MCF 10A (cell line): ENCODE data around the gene GFOD1. TPM values are rescaled to one million over a fixed set of nuclear protein-coding genes. Genes with fewer than 3 reads are reported as not detected.

Experiments
- BruUV-seq: library from RNA; stranded (reverse); fragments of 400-500 nt; replicated peaks from 2 replicates; lab custom pipeline; 2021; lab: Mats Ljungman, UMichigan
- CTCF ChIA-PET: fragments of 300-600 bp; sonication (Branson Sonifier 250); formaldehyde crosslinking; extraction: SDS; loops from one replicate; lab custom pipeline; 2021; ENCODE audit warnings: antibody characterized with exemption, inconsistent platforms; lab: Yijun Ruan, JAX
- POLR2A ChIA-PET: fragments of 300-600, 350-650 bp; sonication (Branson Sonifier 250); formaldehyde crosslinking; extraction: SDS; loops from one replicate; lab custom pipeline; 2020; ENCODE audit warnings: antibody characterized with exemption, inconsistent platforms; lab: Yijun Ruan, JAX
- DNase-seq: peaks from one replicate; pipeline ENCODE4 v3.0.0-alpha.2; 2018; ENCODE audit not compliant: unreplicated experiment
- H3K27ac Mint-ChIP-seq: one replicate; pipeline ENCODE4 v1.8.0; 2022; ENCODE audit warnings: mild to moderate bottlenecking, low read depth, mixed read lengths; ENCODE audit not compliant: unreplicated experiment
- H3K27me3 Mint-ChIP-seq: one replicate; pipeline ENCODE4 v1.8.0; 2022; ENCODE audit warnings: mixed read lengths; ENCODE audit not compliant: insufficient read depth, unreplicated experiment
- H3K36me3 Mint-ChIP-seq: one replicate; pipeline ENCODE4 v1.8.0; 2022; ENCODE audit warnings: mild to moderate bottlenecking, moderate library complexity, mixed read lengths; ENCODE audit not compliant: insufficient read depth, unreplicated experiment
- H3K4me1 Mint-ChIP-seq: one replicate; pipeline ENCODE4 v1.8.0; 2022; ENCODE audit warnings: mixed read lengths; ENCODE audit not compliant: insufficient read depth, unreplicated experiment
- H3K4me3 Mint-ChIP-seq: one replicate; pipeline ENCODE4 v1.8.0; 2022; ENCODE audit warnings: mild to moderate bottlenecking, moderate library complexity, mixed read lengths; ENCODE audit not compliant: unreplicated experiment
- H3K9me3 Mint-ChIP-seq: one replicate; pipeline ENCODE4 v1.8.0; 2022; ENCODE audit warnings: mixed read lengths; ENCODE audit not compliant: unreplicated experiment
- CTCF ChIP-seq: fragments of 200-600 bp; IDR thresholded peaks from one replicate; pipeline ENCODE4 v1.8.0; 2022; ENCODE audit warnings: antibody characterized with exemption, mild to moderate bottlenecking; ENCODE audit not compliant: unreplicated experiment
- intact Hi-C: fragments of 100-400 bp; cut with micrococcal nuclease; formaldehyde crosslinking; loops from 2 replicates; pipeline ENCODE4 v1.14.1; 2022
- total RNA-seq: library from RNA; stranded (reverse); gene quantifications from 2 replicates; pipeline ENCODE4 v1.2.3, GENCODE V29; 2022

GFOD1 gene
- total RNA-seq, 1 experiment from 2014 or later, result 9.5 TPM

- H3K36me3 Mint-ChIP-seq, result peaks cover 6% of the 10 kb centered on the region
- no peak overlapping the region for H3K27ac Mint-ChIP-seq
Measured at GRCh38 chr6:13524801-13525508, 37.6 kb upstream of the GFOD1 start.

GRCh38 chr6:13523826-13524622, 36.6 kb upstream of the GFOD1 start:
- Mint-ChIP-seq H3K27ac (no peak overlapping the region), H3K27me3 (no peaks in the 10 kb centered on the region), H3K4me1 (peaks cover 12% of the 10 kb centered on the region), H3K36me3 (no peaks in the 10 kb centered on the region), H3K4me3 (no peak overlapping the region), H3K9me3 (no peaks in the 10 kb centered on the region)
- no peak for DNase-seq
- TF ChIP-seq CTCF, result no peak
- ChIA-PET CTCF (interaction anchor here (0.7 kb wide), 1 partner anchor 14 kb away, joined by 3 read pairs; no protein-coding TSS in a partner anchor), POLR2A (interaction anchor here (0.5 kb wide), 1 partner anchor 215 kb away, joined by 3 read pairs; no protein-coding TSS in a partner anchor)
- intact Hi-C loops, result no loop called here
- no TSS peak for BruUV-seq

More at GRCh38 chr6:13524801-13525508, 37.6 kb upstream of the GFOD1 start:
- ChIA-PET POLR2A (no interaction called here), CTCF (interaction anchor here (0.7 kb wide), 1 partner anchor 143 kb away, joined by 3 read pairs; no protein-coding TSS in a partner anchor)
- no peak overlapping the region for H3K4me3 Mint-ChIP-seq
- peaks cover 12% of the 10 kb centered on the region for H3K4me1 Mint-ChIP-seq
- no peaks in the 10 kb centered on the region for H3K9me3 Mint-ChIP-seq
- no peak for TF ChIP-seq CTCF
- DNase-seq, result no peak
- no TSS peak for BruUV-seq
- intact Hi-C loops, result no loop called here
- no peaks in the 10 kb centered on the region for H3K27me3 Mint-ChIP-seq

- Mint-ChIP-seq H3K27me3 (no peaks in the 10 kb centered on the region), H3K27ac (no peak overlapping the region), H3K36me3 (no peaks in the 10 kb centered on the region), H3K4me3 (no peak overlapping the region), H3K9me3 (no peaks in the 10 kb centered on the region), H3K4me1 (peaks cover 8% of the 10 kb centered on the region)
- ChIA-PET CTCF (interaction anchor here (0.6 kb wide), 1 partner anchor 48 kb away, joined by 3 read pairs; no protein-coding TSS in a partner anchor), POLR2A (interaction anchor here (0.6 to 1.0 kb wide), 3 partner anchors 14 to 1543 kb away, joined by 3 read pairs; no protein-coding TSS in a partner anchor)
- intact Hi-C loops, result no loop called here
- BruUV-seq, result no TSS peak
- no peak for TF ChIP-seq CTCF
- DNase-seq, result peak; percentile 37
Measured at GRCh38 chr6:13522656-13523055, 35.3 kb upstream of the GFOD1 start.

GRCh38 chr6:13519839-13520238, 32.4 kb upstream of the GFOD1 start:
- no peak for DNase-seq
- ChIA-PET CTCF (interaction anchor here (0.8 kb wide), 1 partner anchor 189 kb away, joined by 3 read pairs; no protein-coding TSS in a partner anchor), POLR2A (no interaction called here)
- H3K27me3 Mint-ChIP-seq, result no peaks in the 10 kb centered on the region
- no peak for TF ChIP-seq CTCF
- H3K9me3 Mint-ChIP-seq, result no peaks in the 10 kb centered on the region
- no peak overlapping the region for H3K27ac Mint-ChIP-seq
- no peaks in the 10 kb centered on the region for H3K36me3 Mint-ChIP-seq
- intact Hi-C loops, result no loop called here
- BruUV-seq, result no TSS peak
- no peak overlapping the region for H3K4me3 Mint-ChIP-seq
- H3K4me1 Mint-ChIP-seq, result peaks cover 5% of the 10 kb centered on the region
